ENCODE data around the gene SH2D3C. TPM values are rescaled to one million over a fixed set of nuclear protein-coding genes. Genes with fewer than 3 reads are reported as not detected.

The SH2D3C gene, protein sequence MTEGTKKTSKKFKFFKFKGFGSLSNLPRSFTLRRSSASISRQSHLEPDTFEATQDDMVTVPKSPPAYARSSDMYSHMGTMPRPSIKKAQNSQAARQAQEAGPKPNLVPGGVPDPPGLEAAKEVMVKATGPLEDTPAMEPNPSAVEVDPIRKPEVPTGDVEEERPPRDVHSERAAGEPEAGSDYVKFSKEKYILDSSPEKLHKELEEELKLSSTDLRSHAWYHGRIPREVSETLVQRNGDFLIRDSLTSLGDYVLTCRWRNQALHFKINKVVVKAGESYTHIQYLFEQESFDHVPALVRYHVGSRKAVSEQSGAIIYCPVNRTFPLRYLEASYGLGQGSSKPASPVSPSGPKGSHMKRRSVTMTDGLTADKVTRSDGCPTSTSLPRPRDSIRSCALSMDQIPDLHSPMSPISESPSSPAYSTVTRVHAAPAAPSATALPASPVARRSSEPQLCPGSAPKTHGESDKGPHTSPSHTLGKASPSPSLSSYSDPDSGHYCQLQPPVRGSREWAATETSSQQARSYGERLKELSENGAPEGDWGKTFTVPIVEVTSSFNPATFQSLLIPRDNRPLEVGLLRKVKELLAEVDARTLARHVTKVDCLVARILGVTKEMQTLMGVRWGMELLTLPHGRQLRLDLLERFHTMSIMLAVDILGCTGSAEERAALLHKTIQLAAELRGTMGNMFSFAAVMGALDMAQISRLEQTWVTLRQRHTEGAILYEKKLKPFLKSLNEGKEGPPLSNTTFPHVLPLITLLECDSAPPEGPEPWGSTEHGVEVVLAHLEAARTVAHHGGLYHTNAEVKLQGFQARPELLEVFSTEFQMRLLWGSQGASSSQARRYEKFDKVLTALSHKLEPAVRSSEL
- 3.4 TPM for total RNA-seq

DNA sequence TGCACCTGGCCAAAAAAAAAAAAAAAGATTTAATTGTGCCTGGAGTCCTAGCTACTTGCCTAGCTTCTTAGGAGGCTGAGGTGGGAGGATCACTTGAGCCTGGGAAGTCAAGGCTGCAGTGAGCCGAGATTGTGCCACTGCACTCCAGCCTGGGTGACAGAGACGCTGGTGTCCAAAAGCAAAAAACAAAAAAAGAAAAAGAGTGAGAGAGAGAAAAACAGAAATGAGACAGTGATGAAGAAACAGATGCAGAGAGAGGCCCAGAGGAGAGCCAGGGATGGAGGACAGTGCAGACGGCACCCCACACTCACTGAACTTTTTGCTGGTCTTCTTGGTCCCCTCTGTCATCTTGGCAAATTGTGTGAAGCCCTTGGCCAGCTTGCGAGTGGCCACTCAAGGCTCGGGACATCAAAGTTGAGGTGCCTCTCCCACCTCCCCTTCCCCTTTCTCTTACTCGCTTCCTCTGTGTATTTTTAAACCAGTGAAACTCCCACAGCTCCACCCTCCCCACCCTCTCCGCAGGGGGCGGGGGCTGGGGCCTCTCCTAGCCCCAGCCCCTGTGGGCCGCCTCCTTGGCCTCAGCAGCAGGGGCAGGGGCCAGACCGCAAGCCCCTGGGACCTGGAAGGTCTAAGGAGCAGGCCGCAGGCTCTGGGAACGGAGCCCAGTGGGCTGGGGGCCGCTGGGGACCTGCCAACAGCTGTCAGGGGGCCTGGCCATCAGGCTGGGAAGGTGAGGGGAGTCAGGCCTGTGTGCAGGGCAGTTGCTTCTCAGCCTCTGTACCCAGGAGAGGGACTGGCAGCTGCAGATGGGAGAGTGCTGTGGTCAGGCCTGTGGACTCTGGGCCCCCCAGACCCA, at the start of gene SH2D3C:
TSS of gene SH2D3C (minus strand) at position 387 of the 856 bp plus-strand sequence. CDS start at position 348, 39 bp downstream.
- no peak for DNase-seq (ENCODE audit: low spot score)
- peak; percentile 35 for ATAC-seq

DNA sequence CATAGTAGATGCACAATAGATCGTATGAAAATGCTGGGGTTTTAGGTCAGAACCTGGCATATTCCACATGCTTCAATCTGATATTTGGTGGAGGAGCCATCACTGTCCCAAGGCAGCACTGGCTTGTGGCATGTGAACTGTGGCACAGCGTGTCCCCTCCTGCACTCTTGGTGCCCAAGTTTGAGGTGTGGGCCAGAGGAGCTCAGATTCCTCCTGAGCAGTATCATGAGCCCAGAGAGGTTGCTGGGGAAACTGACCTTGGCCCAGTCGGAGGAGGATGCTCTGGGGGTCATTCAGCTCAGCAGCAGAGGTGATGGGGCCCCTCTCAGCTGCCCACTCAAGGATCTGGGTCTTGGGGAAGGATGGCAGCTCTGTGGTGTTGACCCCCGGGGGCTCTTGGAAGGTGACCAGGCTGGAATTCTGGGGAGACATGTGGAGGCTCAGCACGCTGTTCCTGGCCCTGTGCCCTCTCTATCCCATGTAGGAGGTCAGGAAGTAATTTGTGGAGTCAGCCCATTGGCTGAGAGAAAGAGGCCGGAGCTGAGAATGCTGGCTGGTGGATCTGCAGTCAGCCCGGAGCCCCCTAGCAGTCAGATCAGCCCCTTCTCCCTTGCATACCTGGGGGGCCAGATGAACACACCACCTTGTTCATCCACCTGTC, 47.9 kb upstream of the SH2D3C start:
- no peak for ATAC-seq
- no peak for DNase-seq (ENCODE audit: low spot score)

DNA sequence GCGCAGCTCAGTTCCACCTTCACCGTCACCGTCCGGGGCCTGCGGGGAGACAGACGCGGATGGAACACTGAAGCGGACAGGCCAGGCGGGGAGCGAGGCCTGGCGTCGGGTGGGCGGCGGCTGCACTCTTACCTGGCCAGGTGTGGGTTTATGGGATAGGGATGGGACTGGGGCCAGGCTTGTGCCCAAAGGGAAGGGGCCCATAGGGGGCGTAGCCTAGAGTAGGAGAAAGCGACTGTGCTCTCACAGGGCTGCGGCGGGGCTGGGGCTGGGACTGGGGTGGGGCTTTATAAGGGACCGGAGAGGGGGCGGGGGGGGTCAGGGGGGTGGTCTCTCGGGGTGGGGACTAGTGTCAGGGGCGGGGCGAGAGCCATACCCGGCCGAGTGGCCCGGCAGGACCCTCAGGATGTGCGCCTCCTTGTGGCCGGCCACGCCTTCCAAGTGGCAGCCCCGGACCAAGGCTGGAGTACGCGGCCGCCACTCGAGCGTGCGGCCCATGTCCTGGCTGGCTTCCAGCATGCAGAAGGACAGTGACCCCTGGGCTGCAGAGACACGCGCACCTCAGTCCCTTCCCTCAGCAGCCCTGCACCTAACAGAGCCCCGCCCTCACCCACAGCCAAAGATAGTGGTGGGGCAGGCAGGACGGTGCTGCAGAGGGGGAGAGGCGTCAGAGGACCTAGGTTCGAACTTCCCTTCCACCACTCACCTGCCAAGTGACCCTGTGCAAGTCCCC, 47.0 kb upstream of the SH2D3C start:
- ATAC-seq (peak; percentile 77), DNase-seq (ENCODE audit: low spot score) (peak; percentile 84)

DNA sequence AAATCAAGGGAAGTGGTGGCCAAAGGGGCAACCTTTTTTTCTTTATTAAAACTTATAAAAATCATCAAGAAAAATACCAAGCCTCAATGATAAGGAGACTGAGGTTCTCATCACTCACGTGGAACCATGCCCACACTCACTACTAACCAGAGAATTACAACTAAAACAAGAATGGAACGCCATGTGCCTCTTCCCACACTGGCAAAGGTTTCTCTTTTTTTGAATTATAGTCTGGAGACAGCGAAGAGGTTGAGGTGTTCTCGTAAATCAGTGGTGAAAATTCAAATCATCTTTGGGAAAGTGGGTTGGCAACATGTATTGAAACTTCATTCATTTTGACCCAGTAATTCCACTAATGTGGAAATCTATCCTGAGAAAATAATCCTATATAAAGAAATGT, 43.6 kb upstream of the SH2D3C start:
- ATAC-seq, result no peak
- no peak for DNase-seq (ENCODE audit: low spot score)

DNA sequence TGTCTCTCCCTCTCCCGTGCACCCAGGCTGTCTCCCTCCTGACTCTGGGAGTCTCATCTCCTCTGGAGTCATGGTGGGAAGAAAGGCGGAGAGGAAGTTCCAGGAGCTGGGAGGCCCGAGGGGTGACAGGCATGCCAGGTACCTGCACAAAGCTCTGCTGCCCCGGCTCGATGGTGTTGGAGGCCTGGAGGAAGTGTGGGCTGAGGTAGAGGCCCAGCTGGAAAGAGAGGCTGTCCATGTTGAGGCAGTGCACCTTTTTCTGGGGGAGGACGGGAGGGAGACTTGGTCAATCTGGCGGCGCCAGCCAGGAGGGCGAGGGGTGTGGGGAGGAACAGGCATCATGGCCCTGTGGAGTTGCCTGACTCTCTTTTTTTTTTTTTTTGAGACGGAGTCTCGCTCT, 40.1 kb upstream of the SH2D3C start:
- DNase-seq (ENCODE audit: low spot score), result no peak
- ATAC-seq, result no peak

DNA sequence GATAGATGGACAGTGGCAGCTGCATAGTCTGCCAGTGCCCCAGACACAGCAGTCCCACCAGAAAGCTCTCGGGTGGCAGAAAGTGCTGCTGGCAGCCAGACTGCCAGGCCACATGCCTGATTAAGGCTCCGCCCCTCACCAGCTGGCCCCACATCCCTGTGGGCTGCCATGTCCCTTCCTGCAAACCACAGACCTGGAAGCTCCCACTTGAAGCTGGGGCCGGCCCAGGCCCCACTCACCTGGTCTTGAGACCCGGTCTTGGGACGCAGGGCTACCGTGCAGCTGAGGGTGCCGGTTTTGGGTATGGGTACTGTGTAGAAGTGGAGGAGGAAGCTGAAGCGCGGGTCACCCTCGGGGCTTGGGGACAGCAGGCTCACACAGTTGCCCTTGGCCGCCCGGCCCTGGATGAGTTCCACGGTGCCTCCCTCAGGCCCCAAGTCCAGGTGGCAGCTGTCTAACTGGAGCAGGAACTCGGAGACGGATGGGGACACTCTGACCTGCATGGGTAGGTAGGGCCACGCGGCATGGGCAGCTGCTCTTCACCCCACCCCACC, 39.5 kb upstream of the SH2D3C start:
- DNase-seq (ENCODE audit: low spot score) (no peak), ATAC-seq (peak; percentile 37)

DNA sequence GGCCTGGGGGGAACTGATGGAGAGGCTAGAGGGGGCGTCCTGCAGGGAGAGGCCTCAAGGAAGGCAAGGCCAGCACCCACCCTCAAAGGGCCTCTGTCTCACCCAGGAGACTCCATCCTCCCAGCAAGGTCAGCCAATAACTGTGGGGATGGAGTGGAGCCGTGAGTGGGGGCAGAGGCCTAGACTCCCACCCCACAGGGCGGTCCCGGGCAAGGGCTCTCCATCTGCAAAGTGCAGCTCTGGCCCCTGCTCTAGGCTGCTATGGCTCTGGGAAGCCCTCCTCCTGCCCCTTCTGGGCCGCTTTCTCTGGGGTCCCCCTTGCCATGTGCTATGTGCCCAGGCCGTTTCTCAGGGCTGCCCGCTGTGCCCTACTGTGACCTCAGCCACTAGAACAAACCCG, 38.3 kb upstream of the SH2D3C start:
- no peak for DNase-seq (ENCODE audit: low spot score)
- peak; percentile 1 for ATAC-seq

DNA sequence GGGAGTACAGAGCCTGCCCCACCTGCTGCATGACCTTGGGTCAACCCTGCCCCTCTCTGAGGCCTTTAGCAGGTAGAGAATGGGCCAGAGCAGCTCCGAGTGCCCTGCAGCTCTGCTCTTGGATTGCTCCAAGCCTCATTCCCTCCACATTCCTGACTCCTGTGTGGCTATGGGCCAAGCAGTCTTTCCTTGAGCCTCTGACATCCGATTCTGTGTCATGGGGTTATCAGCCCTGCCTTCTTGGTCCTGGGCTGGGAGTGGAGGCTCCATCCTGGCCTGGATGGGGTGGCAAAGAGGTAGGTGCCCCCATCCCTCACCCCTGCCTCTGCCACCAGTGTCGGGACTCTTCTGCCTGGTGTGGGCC, 37.9 kb upstream of the SH2D3C start:
- peak; percentile 1 for ATAC-seq
- DNase-seq (ENCODE audit: low spot score), result no peak

DNA sequence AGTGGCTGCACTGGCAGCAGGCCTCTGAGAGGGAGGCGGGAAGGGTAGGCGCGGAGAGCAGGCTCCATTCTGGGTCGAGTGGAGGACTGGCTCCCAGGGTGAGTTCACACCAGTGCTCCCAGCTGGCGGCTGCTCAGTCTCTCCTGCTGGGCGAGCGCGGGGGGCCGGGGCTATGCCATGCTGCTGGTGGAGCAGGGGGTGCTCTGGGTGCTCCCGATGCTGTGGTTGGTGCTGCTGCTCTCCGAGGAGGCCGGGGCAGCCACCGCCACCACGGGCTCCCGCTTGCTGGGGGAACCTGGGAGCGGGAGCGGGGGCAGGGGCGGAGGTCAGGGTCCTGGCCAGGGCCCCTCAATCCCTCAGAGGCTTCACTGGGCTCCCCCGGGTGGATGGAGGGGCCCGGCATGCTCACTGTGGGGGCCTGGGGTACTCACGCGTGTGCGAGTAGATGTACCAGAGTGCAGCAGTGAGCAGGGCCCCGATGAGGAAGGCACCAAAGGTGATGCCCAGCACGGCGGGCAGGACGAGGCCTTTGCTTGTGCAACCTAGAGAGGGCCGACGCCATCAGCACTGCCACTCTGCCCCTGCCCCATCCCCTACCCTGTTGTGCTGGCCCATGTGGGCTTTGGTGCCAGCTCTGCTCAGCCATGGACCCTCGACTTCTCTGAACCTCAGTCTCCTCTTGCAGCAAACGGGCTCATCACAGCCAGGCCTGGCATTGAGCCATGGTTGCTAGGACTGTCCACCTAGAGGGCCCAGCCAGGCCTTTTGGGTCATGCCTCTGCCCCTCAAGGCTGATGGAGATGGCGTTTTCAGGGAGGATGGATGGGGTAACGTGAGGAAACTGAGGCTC, 37.3 kb upstream of the SH2D3C start:
- ATAC-seq (peak; percentile 1), DNase-seq (ENCODE audit: low spot score) (no peak)

DNA sequence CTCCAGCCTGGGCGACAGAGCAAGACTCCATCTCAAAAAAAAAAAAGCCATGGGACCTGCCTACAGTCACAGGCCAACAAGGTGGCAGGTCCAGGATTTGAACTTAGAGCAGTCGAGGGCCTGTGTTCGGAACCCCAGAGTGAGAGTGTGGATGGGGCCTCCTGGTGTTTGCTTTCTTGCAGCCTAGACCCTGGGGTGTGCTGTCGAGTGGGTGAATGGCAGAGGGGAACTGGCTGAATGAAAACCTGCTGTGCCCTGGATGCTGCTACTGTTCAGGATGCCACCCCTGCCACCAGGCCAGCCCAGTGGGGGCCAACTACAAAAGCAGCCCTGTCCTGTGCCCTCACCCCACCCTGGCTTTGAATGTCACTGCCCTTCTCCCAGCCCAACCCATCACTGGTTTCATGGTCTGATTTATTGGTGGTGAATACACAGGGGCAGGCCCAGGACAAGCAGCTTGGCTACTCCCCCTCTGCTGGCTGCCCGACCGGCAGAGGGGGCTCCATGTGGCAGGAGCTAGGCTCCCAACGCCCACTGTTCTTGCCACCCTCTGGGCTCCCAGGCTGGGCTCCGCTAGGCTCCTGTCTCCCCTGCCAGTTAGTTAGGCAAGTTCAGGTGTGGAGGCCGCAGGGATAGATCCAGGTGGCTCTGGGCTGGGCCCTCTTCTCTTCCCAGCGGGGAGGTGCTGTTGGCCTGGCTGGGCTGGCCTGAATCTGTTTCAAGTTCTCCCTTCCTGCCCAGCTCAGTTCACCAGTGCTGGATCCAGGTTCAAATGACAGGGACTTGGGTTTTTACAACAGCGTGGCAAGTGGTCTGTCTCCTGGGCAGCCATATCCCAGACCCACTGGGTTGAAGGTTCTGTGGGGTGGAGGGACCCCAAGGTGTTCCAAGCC, 36.4 kb upstream of the SH2D3C start:
- ATAC-seq (no peak), DNase-seq (ENCODE audit: low spot score) (no peak)

DNA sequence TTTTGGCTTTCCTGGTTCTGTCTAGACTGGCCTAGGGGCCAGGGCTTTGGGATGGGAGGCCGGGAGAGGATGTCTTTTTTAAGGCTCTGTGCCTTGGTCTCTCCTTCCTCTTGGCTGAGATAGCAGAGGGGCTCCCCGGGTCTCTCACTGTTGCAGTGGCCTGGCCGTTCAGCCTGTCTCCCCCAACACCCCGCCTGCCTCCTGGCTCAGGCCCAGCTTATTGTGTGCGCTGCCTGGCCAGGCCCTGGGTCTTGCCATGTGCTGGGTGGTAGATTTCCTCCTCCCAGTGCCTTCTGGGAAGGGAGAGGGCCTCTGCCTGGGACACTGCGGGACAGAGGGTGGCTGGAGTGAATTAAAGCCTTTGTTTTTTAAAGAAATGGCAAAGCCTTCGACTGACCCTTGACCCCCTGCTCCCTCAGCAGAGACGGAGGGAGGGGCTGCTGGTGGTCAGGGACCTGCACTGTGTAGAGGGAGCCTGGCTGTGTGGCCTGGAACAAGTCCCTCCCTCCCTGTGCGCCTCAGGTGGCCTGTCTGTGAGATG, 35.3 kb upstream of the SH2D3C start:
- ATAC-seq, result no peak
- no peak for DNase-seq (ENCODE audit: low spot score)

DNA sequence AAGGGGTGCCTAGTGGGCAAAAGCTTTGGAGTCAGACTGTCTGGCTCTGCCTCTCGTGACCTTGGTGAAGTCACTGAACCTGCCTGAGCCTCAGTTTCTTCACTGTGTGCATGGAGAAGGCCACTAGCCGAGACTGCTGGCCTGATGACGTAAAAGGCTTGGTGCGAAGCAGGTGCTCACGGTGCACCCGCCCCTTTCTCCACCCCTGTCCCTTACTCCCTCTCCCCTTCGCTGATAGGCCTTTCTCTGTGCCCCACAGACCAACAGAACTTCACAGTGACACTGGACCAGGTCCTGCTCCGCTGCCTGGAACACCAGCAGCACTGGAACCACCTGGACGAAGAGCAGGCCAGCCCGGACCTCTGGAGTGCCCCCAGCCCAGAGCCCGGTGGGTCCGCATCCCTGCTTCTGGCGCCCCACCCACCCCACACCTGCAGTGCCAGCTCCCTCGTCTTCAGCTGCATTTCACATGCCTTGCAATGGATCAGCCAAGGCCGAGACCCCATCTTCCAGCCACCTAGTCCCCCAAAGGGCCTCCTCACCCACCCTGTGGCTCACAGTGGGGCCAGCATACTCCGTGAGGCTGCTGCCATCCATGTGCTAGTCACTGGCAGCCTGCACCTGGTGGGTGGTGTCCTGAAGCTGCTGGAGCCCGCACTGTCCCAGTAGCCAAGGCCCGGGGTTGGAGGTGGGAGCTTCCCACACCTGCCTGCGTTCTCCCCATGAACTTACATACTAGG, 34.6 kb upstream of the SH2D3C start:
- no peak for DNase-seq (ENCODE audit: low spot score)

DNA sequence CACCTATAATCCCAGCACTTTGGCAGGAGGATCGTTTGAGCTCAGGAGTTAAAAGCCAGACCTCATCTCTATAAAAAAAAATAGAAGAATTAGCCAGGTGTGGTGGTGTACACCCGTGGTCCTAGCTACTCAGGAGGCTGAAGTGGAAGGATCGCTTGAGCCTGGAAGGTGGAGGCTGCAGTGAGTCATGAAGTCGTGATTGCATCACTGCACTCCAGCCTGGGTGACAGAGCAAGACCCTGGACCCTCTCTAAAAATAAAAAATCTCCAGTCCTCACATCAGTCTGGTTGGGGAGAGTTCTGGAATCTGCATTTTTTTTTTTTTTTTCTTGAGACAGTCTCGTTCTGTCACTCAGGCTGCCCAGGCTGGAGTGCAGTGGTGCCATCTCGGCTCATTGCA, 33.5 kb upstream of the SH2D3C start:
- DNase-seq (ENCODE audit: low spot score), result no peak
- ATAC-seq, result no peak

More for the DNA sequence above, 34.6 kb upstream of the SH2D3C start:
- ATAC-seq, result no peak

DNA sequence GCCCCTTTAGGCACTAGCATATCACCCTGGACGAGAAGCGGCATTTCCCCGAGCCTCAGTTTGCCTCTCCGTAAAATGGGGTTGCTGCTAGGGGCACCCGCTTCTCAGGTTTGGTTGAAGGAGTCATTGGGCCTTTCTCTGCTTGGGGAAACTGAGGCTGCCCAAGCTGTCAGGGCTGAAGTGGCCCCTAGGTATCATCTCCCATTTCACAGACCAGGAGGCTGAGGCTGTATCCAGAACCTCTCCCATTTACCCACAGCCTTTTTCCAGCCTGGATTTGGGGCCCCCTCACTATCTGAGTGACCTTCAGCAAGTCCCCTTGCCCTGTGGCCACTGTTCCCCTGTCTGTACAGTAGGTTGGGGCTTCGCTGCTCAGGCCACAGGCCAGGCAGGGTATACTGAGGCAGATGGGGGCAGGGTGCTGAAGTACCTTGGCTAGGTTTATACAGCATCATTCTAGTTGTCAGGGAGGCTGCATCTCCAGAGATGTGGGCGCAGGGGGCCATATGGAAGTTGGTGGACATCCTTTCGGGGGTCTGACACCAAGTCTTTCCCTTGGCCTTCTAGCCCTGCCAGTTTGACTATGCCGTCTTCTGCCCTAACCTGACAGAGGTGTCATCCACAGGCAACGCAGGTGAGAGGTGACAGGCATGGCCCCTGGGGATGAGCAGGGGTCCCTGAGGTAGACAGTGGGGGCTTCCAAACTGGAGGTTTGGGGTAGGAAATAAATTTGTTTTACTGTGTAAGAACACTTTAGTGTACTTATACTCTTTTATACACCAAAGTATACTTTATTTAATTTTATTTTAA, 32.1 kb upstream of the SH2D3C start:
- DNase-seq (ENCODE audit: low spot score) (no peak), ATAC-seq (no peak)

DNA sequence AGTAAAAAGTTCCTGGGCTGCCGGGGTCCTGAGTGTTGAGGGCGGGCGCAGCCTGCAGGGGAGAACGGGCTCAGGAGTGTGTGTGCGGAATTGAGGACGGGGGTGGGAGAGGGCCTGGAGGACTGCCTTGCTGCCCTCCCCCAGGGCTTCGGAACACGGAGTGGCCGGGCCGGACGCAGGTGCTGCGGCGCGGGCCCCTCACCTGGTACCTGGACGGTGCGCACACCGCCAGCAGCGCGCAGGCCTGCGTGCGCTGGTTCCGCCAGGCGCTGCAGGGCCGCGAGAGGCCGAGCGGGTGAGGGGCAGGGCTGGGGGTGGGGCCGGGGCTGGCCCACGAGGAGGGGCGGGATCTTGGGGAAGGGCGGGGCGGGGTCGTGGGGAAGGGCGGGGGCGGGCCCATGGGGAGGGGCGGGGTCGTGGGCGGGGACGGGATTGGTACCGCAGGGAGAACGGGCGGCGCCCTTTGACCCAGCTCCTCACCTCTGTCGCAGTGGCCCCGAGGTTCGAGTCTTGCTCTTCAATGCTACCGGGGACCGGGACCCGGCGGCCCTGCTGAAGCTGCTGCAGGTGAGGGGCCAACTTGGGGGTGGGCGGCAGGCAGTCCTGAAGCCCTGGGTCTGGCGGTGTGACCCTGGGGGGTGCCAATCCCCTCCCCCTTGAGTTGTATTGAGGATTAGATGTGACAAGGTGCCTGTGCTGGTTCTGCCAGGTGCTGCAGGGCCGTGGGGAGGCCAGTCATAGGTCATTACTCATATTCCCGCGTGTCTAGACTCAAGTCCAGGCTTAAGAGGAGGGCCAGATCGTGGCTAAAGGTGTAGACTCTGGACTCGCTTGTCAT, 31.3 kb upstream of the SH2D3C start:
- ATAC-seq (peak; percentile 87), DNase-seq (ENCODE audit: low spot score) (peak; percentile 70)

All from left lobe of liver (tissue), 2 donors.